Measurements from ENCODE around the gene LONRF2. TPM values are rescaled to one million over a fixed set of nuclear protein-coding genes. Genes with fewer than 3 reads are reported as not detected.
A peak's percentile ranks its signal among the peaks of the same experiment; 100 is the strongest.
"Not testable (repeated sequence)": the region's sequence is repeated elsewhere in the genome, so short reads cannot be mapped to it uniquely, and the experiment has no call there.

LONRF2 gene
- total RNA-seq (2012; rRNA removed): under 0.01 and 0.25 TPM in 2 replicates

DNA sequence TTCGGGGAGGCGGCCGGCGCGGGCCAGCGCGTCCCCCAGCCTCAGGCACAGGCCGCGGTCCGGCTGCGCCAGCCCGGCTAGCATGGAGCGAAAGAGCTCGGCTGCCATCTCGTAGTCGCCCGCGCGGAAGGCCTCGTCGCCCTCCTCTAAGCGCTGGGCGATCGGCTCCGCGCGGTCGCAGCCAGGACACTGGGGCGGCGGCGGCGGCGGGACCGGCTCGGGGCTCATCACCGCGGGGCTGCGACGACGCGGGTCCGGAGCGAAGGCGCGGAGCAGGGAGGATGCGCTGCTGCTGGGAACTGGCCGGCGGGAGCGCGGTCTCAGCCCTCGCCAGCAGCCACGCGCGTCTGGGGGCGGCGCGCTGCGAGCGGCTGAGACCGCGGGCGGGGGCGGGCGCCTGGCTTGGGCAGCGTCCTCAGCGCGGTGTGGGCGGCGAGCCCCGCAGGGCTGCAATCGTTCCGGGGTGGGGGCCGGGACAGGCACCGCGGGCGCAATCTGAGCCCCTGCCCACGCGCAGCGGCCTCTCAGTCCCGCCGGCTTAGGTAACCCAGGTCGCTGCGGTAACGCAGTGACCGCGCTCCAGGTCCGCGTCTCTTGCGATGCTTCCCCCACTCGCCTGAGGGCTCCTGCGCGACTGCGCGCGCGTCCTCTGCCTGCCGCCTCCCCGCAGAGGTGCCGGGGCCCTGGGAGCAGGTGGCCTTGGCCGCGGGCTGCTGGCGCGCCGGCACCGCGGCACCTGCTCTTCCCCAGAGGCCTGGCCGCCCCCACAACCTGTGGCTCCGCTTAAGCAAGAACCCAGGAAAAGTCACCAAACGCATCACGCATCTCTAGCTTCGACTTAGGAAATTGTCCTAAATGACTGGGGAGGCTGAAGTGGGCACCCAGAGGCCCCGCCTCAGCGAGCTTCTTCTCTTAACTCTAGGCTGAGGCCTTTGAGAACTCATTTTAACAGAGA is at the start of gene LONRF2:
TSS of gene LONRF2 (minus strand) at position 636 of the 955 bp plus-strand sequence. CDS start at position 228, 408 bp downstream.
- peak within 1 kb of the TSS; percentile 59 for H3K4me3 ChIP-seq (ENCODE audit: low read length)
- H3K4me2 ChIP-seq (ENCODE audit: low read length): peak within 1 kb of the TSS; percentile 71
- peaks cover 53% of the 10 kb centered on the region for H3K27me3 ChIP-seq (ENCODE audit: control insufficient read depth, insufficient read depth, low read length)
- no peak within 1 kb of the TSS for H3K9ac ChIP-seq (ENCODE audit: low read depth, low read length)
- H3K4me1 ChIP-seq (ENCODE audit: control insufficient read depth, insufficient read depth, low read length): no peaks in the 10 kb centered on the region
- no peaks in the 10 kb centered on the region for H3K36me3 ChIP-seq (ENCODE audit: insufficient read depth, low read length)
- H3K9me3 ChIP-seq (replicated peaks; ENCODE audit: low read length): peaks cover 4% of the 10 kb centered on the region

DNA sequence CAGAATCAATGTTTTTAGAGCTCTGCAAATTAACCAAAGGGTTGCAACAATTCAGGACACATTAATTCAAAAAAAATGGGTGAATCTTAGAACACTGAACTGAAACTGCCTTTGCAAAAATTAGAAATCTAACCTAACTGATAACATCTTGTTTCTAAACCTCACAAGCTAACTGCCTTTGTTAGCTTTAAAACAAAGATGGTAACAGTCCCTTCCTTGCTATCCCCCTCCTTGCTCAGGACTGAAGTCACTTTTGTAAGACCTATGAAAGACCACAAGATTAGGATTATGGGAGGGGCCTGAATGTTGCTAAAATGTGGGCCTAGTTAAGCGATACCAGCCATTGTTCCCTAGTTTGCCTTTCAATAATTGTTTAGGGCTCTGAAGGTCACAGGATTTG is 44.9 kb upstream of the LONRF2 start:
- no peaks in the 10 kb centered on the region for H3K4me1 ChIP-seq (ENCODE audit: control insufficient read depth, insufficient read depth, low read length)
- H3K9ac ChIP-seq (ENCODE audit: low read depth, low read length): no peak overlapping the region
- H3K9me3 ChIP-seq (replicated peaks; ENCODE audit: low read length): no peaks in the 10 kb centered on the region
- no peak overlapping the region for H3K4me2 ChIP-seq (ENCODE audit: low read length)
- H3K36me3 ChIP-seq (ENCODE audit: insufficient read depth, low read length): no peaks in the 10 kb centered on the region
- H3K27me3 ChIP-seq (ENCODE audit: control insufficient read depth, insufficient read depth, low read length): peaks cover 13% of the 10 kb centered on the region
- no peak overlapping the region for H3K4me3 ChIP-seq (ENCODE audit: low read length)

DNA sequence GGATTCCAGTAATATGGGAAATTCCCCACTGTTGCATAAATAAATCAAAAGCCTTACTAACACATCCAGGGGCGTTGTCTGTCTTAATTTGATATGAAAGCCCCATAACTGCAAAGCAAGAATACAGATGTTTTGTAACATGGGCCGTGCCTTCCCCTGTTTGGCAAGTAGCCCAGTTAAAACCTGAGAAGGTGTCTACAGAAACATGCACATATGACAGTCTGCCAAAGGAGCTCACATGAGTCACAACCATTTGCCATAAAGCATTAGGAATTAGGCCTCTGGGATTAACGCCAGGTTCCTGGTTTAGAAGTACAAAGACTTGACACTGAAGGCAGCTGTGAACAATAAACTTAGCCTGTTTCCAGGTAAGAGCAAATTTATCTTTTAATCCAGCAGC is 43.1 kb upstream of the LONRF2 start:
- no peak overlapping the region for H3K4me3 ChIP-seq (ENCODE audit: low read length)
- H3K27me3 ChIP-seq (ENCODE audit: control insufficient read depth, insufficient read depth, low read length): peaks cover 6% of the 10 kb centered on the region
- H3K36me3 ChIP-seq (ENCODE audit: insufficient read depth, low read length): no peaks in the 10 kb centered on the region
- H3K9ac ChIP-seq (ENCODE audit: low read depth, low read length): no peak overlapping the region
- H3K4me2 ChIP-seq (ENCODE audit: low read length): no peak overlapping the region
- no peaks in the 10 kb centered on the region for H3K9me3 ChIP-seq (replicated peaks; ENCODE audit: low read length)
- H3K4me1 ChIP-seq (ENCODE audit: control insufficient read depth, insufficient read depth, low read length): no peaks in the 10 kb centered on the region

DNA sequence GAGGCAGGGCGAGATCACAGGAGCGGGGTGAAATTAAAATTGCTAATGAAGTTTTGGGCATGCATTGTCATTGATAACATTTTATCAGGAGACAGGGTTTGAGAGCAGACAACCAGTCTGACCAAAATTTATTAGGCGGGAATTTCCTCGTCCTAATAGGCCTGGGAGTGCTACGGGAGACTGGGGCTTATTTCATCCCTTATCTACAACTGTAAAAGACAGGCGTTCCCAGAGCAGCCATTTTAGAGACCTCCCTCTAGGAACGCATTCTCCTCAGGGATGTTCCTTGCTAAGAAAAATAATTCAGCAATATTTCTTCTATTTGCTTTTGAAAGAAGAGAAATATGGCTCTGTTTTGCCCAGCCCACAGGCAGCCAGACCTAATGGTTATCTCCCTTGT is 40.0 kb upstream of the LONRF2 start:
- H3K9ac ChIP-seq (ENCODE audit: low read depth, low read length); H3K4me2 ChIP-seq (ENCODE audit: low read length); H3K27me3 ChIP-seq (ENCODE audit: control insufficient read depth, insufficient read depth, low read length); H3K4me1 ChIP-seq (ENCODE audit: control insufficient read depth, insufficient read depth, low read length); H3K36me3 ChIP-seq (ENCODE audit: insufficient read depth, low read length); H3K9me3 ChIP-seq (replicated peaks; ENCODE audit: low read length); H3K4me3 ChIP-seq (ENCODE audit: low read length): not testable (repeated sequence)

DNA sequence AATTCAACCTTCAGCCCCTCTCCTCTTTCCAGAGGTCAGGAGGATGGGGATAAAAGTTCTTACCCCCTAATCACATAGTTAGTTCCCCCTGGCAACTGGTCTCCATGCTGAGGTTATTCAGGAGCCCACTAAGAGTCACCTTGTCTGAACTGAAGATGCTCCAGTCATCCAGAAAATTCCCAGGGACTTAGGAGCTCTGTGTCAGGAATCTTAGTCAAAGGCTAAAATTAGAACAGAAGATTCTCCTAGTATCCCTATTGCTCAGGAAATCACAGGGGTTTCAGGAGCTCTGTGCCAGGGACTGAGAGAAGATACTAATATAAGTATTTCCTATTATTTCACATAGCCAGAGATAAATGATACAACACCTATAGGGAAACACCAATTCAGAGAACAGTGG is 37.3 kb upstream of the LONRF2 start:
- H3K4me3 ChIP-seq (ENCODE audit: low read length): no peak overlapping the region
- no peak overlapping the region for H3K9ac ChIP-seq (ENCODE audit: low read depth, low read length)
- H3K27me3 ChIP-seq (ENCODE audit: control insufficient read depth, insufficient read depth, low read length): peaks cover 8% of the 10 kb centered on the region
- H3K4me1 ChIP-seq (ENCODE audit: control insufficient read depth, insufficient read depth, low read length): no peaks in the 10 kb centered on the region
- H3K4me2 ChIP-seq (ENCODE audit: low read length): no peak overlapping the region
- H3K36me3 ChIP-seq (ENCODE audit: insufficient read depth, low read length): no peaks in the 10 kb centered on the region
- H3K9me3 ChIP-seq (replicated peaks; ENCODE audit: low read length): no peaks in the 10 kb centered on the region

DNA sequence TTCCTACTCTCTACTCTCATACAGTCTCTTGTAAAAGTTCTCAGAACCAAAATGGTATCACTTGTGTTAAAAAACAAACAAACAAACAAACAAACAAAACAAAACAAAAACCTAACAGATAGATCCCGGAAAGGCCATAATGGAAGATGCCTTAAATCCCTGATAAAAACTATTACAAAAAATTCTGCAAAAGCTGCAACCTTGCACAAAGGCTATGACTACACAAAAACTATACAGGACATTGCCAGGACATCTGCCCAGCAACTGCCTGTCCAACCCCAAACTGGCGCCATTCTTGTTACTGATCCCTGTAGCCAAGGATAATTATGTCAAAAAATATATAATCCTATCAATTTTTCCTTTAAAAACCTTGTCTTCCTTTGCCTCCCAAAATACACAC is 36.3 kb upstream of the LONRF2 start:
- no peaks in the 10 kb centered on the region for H3K9me3 ChIP-seq (replicated peaks; ENCODE audit: low read length)

DNA sequence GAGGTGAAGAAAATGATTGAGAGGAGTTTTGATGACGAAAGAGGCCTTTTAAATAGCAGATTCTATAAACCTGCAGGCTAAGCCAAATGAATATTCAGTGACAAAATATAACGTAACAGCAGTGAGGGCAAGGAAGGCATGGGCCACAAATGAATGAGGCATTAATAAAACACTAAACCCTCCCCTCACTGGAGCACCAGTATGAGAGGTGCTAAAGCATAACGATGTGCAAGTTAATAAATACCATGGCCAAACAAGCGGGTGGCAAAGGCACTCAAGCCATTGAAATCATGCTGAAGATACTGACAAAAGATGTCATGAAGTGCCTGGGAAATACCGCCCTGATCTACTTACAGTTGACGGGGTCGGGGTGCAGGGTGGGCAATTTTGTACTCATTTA is 30.2 kb upstream of the LONRF2 start:
- Histone ChIP-seq H3K27me3 (ENCODE audit: control insufficient read depth, insufficient read depth, low read length) (peaks cover 2% of the 10 kb centered on the region), H3K9ac (ENCODE audit: low read depth, low read length) (no peak overlapping the region), H3K4me3 (ENCODE audit: low read length) (no peak overlapping the region), H3K36me3 (ENCODE audit: insufficient read depth, low read length) (no peaks in the 10 kb centered on the region), H3K4me2 (ENCODE audit: low read length) (no peak overlapping the region), H3K9me3 (replicated peaks; ENCODE audit: low read length) (no peaks in the 10 kb centered on the region), H3K4me1 (ENCODE audit: control insufficient read depth, insufficient read depth, low read length) (no peaks in the 10 kb centered on the region)

More for the DNA sequence above, 36.3 kb upstream of the LONRF2 start:
- Histone ChIP-seq H3K4me2 (ENCODE audit: low read length) (no peak overlapping the region), H3K4me3 (ENCODE audit: low read length) (no peak overlapping the region), H3K36me3 (ENCODE audit: insufficient read depth, low read length) (no peaks in the 10 kb centered on the region), H3K4me1 (ENCODE audit: control insufficient read depth, insufficient read depth, low read length) (no peaks in the 10 kb centered on the region), H3K27me3 (ENCODE audit: control insufficient read depth, insufficient read depth, low read length) (peaks cover 8% of the 10 kb centered on the region), H3K9ac (ENCODE audit: low read depth, low read length) (no peak overlapping the region)

DNA sequence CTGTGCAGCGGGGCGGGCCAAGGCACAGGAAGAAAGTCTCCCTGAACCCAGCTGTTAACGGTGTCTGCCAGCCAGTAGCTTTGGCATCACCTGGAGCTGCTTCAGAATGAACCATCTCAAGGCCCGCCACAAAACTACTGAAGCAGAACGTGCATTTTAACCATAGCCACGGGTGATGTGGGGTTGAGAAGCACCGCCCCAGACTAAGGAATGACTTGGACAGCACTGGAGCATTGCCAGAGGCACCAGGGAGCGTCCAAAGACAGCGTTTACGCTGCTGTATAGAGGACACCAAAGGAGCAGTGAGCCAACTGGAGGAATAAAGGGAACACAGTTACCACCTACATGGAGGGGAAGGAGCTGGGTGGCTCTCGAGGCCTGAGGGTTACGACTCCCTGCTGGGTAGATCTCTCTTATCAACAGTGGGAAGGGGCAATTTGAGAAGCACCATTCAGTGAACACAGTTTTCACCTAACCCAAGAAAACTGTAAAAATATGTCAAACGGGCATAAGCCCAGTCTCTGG is 28.4 kb upstream of the LONRF2 start:
- Histone ChIP-seq H3K4me1 (ENCODE audit: control insufficient read depth, insufficient read depth, low read length) (no peaks in the 10 kb centered on the region), H3K9ac (ENCODE audit: low read depth, low read length) (no peak overlapping the region), H3K4me2 (ENCODE audit: low read length) (no peak overlapping the region), H3K36me3 (ENCODE audit: insufficient read depth, low read length) (no peaks in the 10 kb centered on the region), H3K9me3 (replicated peaks; ENCODE audit: low read length) (no peaks in the 10 kb centered on the region), H3K4me3 (ENCODE audit: low read length) (no peak overlapping the region), H3K27me3 (ENCODE audit: control insufficient read depth, insufficient read depth, low read length) (peaks cover 5% of the 10 kb centered on the region)

DNA sequence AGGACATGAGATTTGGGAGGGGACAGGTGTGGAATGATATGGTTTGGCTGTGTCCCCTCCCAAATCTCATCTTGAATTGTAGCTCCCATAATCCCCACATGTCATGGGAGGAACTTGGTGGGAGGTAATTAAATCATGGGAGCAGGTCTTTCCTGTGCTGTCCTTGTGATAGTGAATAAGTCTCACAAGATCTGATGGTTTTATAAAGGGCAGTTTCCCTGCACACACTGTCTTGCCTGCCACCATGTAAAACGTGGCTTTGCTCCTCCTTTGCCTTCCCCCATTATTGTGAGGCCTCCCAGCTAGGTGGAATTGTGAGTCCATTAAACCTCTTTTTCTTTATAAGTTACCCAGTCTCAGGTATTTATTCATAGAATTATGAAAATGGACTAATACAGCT is 22.8 kb upstream of the LONRF2 start:
- H3K27me3 ChIP-seq (ENCODE audit: control insufficient read depth, insufficient read depth, low read length); H3K4me2 ChIP-seq (ENCODE audit: low read length); H3K9ac ChIP-seq (ENCODE audit: low read depth, low read length); H3K36me3 ChIP-seq (ENCODE audit: insufficient read depth, low read length); H3K4me3 ChIP-seq (ENCODE audit: low read length); H3K9me3 ChIP-seq (replicated peaks; ENCODE audit: low read length); H3K4me1 ChIP-seq (ENCODE audit: control insufficient read depth, insufficient read depth, low read length): not testable (repeated sequence)

DNA sequence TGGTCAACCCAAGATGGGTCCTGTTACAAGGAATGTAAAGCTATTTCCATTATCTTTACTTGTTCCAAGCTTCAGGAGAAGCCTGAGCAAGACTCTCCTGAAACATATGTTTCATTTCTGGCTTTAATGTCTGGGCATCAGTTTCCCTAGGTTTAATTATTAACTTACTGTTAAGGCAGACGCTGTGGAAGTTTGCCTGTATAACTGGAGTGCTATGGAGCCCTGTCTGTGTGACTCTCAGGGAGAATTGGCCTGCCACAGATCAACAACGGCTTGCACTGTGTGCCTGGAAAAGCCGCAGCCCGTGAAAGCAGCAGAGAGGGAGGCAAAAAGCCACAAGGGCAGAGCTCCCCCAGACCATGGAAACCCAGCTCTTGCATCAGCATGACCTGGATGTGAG is 22.1 kb upstream of the LONRF2 start:
- Histone ChIP-seq H3K36me3 (ENCODE audit: insufficient read depth, low read length) (no peaks in the 10 kb centered on the region), H3K9me3 (replicated peaks; ENCODE audit: low read length) (no peaks in the 10 kb centered on the region), H3K4me2 (ENCODE audit: low read length) (no peak overlapping the region), H3K4me1 (ENCODE audit: control insufficient read depth, insufficient read depth, low read length) (no peaks in the 10 kb centered on the region), H3K4me3 (ENCODE audit: low read length) (no peak overlapping the region), H3K27me3 (ENCODE audit: control insufficient read depth, insufficient read depth, low read length) (peaks cover 16% of the 10 kb centered on the region), H3K9ac (ENCODE audit: low read depth, low read length) (no peak overlapping the region)

DNA sequence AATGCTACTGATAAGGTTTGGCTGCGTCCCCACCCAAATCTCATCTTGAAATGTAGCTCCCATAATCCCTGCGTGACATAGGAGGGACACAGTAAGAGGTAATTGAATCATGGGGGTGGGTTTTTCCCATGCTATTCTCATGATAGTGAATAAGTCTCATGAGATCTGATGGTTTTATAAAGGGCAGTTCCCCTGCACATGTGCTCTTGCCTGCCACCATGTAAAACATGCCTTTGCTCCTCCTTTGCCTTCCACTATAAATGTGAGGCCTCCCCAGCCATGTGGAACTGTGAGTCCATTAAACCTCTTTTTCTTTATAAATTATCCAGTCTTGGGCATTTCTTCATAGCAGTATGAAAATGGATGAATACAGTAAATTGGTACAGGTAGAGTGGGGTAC is 20.2 kb upstream of the LONRF2 start:
- H3K36me3 ChIP-seq (ENCODE audit: insufficient read depth, low read length); H3K4me3 ChIP-seq (ENCODE audit: low read length); H3K4me1 ChIP-seq (ENCODE audit: control insufficient read depth, insufficient read depth, low read length); H3K9ac ChIP-seq (ENCODE audit: low read depth, low read length); H3K4me2 ChIP-seq (ENCODE audit: low read length); H3K9me3 ChIP-seq (replicated peaks; ENCODE audit: low read length): not testable (repeated sequence)
- H3K27me3 ChIP-seq (ENCODE audit: control insufficient read depth, insufficient read depth, low read length): peaks cover 17% of the 10 kb centered on the region

DNA sequence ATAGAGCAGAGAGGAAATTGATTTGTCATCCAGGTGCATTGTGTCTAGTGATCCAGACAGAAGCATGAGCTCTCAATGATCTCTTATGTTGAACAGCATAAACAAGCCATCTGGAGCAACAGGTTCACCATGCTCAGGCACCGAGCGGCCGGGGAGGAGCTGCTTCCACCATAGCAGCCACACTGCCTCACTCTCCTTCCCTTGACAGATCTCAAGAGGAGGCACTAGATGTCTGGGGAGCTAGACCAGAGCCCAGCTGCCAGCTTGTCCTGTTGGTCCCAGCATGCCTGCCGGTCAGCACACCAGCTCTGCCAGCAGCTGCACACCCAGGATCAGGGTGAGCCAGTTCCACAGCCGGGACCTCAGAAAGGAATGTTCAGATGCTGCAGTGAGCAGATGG is 17.5 kb upstream of the LONRF2 start:
- no peak overlapping the region for H3K4me3 ChIP-seq (ENCODE audit: low read length)
- no peaks in the 10 kb centered on the region for H3K4me1 ChIP-seq (ENCODE audit: control insufficient read depth, insufficient read depth, low read length)
- H3K9ac ChIP-seq (ENCODE audit: low read depth, low read length): no peak overlapping the region
- no peak overlapping the region for H3K4me2 ChIP-seq (ENCODE audit: low read length)
- no peaks in the 10 kb centered on the region for H3K9me3 ChIP-seq (replicated peaks; ENCODE audit: low read length)
- peaks cover 10% of the 10 kb centered on the region for H3K27me3 ChIP-seq (ENCODE audit: control insufficient read depth, insufficient read depth, low read length)
- H3K36me3 ChIP-seq (ENCODE audit: insufficient read depth, low read length): no peaks in the 10 kb centered on the region

Data from skeletal muscle satellite cell (primary cell).